ENCODE results near the gene KCNQ1.

The KCNQ1 gene

GRCh38 chr11:2693271-2694261, 248.8 kb downstream of the KCNQ1 start:
- no peak for DNase-seq

DNA sequence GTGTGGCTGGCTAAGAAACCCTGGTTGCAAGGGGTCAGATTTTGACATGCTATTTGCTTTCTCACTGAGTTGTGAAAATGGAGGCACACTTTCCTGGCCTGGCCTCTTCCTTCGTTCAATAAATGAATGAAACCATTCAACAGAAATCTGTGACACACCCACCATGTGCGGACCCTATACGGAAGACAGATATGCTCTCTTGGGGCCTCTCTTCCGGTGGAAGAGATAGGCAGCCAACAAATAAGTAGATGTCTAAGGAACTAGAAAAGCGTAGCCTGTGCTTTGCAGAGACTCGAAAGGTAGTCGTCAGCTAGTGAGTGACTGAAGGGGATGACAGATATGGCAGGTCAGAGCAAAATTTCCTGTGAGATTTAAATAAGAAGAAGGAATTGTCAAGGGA, 249.7 kb downstream of the KCNQ1 start:
- no peak for DNase-seq

DNA sequence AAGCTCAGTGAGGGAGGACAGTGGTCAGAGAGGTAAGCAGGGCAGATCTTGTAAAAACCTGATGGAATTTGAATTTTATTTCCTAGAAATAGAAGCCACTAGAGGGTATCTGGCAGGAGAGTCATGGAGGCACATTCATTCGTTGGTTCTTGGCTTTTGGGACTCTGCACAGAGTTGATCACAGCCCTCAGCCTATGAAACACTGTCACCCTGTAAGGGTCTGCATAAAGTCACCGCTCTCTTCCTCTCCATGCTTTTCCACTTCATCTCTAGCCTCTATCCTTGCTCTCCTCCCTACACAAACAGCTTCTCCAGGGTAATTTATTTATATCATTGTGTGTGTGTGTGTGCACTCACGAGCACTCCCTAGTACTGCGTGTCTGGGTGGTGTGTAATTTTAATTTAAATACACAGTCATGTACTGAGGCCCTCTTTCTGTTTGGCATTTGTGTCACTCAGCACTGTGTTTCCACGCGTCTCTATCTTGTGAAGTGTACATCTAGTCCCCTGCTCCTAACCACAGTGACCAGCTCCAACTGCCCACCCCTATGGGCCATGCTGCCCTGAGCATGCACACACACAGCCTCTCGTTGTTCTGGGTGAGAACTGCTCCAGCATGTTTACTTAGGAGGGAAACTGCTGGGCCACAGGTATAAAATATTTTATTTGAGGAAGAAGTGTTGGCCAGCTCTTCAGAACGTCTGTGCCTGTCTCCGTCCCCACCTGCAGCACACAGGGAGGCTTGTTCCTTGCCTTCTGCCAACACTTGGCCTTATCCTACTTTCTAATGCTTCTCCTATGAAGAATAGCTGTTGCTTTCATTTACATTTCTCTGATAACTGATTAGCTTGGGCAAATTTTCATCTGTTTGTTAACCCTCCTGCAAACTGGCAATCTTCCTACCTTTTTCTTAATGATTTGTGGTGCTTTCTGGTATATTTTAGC, 250.5 kb downstream of the KCNQ1 start:
- DNase-seq = no peak

DNA sequence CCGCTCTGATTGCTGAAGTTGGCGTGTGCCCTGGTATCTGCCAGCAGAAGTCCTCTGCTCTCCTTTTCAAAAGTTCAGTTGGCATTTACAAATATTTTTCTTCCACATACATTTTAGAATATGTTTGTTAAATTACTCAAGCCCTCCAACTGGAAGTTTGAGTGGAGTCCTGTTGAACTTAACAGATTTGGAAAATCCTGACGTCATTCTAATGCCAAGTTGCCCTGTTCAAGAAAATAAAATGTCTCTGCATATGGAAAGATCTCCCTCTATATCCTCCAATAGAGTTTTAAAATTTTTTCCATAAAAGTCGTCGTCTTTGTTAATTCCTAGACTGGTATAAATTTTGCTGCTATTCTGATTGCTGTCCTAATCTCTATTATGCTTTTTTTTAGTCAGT, 251.6 kb downstream of the KCNQ1 start:
- DNase-seq = no peak

GRCh38 chr11:2697866-2698265, 253.1 kb downstream of the KCNQ1 start:
- no peak for DNase-seq

GRCh38 chr11:2698386-2699184, 253.8 kb downstream of the KCNQ1 start:
- no peak for DNase-seq

DNA sequence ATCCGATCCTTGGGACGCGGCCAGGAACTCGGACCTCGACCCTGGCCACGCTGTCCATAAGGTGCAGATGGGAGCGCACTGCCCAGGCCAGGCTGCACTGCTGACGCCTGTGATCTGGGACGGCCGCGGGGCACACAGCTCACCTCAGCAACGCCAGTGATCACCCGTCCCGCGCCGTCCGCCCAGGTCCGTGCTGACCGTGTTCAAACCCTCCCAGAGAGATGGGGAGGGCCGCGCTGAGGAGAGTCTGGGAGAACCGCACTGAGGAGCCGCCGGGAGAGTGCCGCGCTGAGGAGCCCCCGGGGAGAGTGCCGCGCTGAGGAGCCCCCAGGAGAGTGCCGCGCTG, 254.3 kb downstream of the KCNQ1 start:
- no peak for DNase-seq

GRCh38 chr11:2699531-2700414, 255.0 kb downstream of the KCNQ1 start, which contains the start of gene KCNQ1OT1:
KCNQ1OT1 (minus strand) TSS chr11:2699994.
- DNase-seq = peak; percentile 82

GRCh38 chr11:2700415-2701211, 255.8 kb downstream of the KCNQ1 start:
- DNase-seq = no peak

DNA sequence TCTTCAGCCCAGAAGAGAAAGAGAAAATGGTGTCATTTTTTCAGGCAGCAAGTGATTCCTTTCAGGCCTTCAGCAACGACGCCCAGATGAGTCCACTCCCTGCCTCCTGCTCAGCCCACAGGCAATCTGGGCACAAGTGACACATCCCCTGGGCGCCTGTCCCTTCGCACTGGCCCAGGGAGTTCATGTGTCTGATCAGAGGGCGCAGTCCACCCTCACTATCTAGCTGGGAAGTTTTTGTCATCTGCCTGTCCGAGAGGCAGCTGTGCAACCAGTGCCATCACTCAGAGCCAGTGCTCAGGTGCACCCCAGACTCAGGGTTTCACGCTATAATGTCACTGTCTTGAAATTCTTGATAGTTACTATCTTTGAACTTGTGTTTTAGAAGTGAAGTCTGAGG, 256.4 kb downstream of the KCNQ1 start:
- DNase-seq = no peak

GRCh38 chr11:2701898-2702434, 257.2 kb downstream of the KCNQ1 start:
- DNase-seq = no peak

DNA sequence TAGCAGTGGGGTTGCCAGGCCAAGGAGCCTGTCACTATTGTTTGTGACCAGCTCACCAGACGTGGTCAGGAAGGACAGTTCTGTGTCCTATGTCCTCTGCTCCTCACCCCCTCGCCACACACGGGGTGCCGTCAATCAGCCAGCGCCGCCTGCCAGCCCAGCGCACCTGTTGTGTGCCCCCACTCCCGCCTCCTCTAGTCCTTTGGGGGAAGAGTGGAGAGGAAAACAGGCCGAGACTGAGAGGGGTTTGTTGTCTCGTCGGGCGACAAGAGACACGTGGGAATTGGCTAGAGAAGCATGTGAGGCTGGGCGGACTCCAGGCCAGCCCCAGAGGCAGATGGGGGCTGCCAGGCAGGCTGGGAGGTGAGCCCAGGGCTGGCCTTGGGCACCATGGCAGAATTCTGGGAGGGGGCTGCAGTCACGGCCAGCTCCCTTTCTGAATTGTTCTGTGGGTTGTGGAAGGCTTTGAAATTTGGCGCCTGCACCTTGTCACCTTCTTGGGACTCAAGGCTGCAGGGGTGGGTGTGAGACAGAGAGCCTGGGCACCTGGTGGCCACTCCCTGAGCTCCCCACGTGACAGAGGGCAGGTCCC, 258.1 kb downstream of the KCNQ1 start:
- DNase-seq = no peak

GRCh38 chr11:2703363-2704141, 258.7 kb downstream of the KCNQ1 start:
- no peak for DNase-seq

DNA sequence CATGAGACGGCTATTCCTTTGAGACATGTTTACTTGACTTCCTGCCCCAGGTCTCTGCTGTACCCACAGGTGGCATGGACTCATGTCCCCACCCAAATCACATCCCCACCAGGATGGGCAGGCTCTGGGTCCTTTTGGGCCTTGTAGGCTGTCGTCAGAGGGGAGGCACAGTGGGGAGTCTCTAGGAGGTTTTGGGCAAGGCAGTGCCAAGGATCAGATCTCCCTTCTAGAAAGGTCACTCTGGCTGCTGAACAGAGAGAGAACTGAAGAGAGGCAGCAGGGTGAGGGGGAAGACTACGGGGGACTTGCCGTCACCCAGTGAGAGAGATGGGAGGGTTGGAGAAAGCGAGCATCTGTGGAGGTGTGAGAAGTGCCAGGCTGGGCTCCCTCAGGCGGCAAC, 259.5 kb downstream of the KCNQ1 start:
- DNase-seq = no peak

DNA sequence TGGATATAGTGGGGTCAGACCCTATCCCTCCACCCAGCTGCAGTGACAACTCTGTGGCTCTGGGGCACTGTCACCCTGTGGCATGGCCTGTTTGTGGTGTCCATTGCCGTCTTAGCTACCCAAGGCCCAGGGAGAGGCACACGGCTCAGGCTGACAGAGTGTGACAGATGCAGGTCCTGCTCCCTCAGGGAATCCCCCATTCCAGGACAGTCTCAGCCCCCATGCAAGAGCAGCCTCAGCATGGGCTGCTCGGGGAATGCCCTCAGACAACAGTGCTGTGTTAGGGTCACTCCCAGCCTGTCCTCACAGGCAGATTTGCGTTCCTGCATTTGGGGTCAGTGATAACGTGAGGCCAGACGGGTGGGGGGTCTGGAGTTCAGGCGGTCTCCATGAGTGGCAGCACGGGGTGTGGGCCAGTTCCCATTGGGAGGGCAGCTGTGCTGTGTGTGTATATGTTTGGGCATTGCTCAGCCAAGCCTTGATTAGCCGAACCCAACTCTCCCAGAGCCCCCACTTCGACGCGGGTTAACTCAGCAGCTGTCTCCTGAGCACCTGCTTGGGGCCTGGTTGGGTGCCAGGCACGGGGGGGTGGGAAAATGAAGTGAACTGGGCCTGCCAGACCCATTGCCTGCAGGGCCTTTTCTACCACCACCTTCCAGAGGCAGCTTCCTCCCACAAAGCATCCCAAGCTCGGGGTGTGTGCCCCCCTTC, 260.2 kb downstream of the KCNQ1 start:
- no peak for DNase-seq

GRCh38 chr11:2706321-2706720, 261.5 kb downstream of the KCNQ1 start:
- DNase-seq = no peak

DNA sequence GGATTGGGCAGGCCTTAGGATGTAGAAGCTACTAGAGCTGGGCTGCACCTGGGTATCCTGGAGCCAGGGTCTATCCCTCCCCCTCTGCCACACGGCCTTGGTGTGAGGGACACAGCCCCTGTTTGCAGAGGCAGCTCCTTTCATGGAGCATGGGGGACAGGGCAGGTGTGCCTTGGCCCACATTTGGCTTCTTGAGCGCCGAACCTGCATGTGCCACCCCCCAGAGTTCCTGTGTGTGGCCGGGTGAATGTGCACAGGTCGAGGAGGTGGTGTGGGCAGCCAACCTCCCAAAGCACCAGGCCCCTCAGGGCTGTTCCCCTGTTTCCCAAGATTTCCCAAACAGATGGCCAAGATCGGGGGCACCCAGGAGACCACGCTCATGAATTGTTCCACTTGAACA, 262.9 kb downstream of the KCNQ1 start:
- no peak for DNase-seq

DNA sequence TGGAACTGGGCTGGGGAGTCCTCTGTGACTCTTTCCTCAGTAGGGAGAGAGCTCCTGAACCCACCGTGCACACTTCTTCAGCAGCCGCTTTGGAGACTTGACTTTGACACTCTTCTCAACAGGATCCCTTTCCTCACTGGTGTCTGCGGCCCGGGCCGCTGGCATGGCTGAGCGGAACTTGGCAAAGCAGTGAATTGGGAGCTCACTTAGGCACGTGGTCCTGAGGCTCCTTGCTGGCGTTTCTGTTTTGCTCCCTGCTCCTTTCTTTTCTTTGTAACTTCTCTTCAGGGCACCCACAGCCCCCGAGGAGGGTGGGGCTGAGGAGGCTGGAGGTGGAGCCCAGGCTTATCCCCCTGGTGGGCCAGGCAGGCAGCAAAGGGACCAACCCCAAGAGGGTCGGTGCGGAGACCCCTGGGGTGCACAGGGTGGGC, 263.4 kb downstream of the KCNQ1 start:
- DNase-seq = no peak

Data from activated effector memory CD4-positive, alpha-beta T cell treated with Interleukin-2 at 50 U/mL for 16 hours (primary cell).